Measurements from ENCODE around the gene CLPTM1L. TPM values are rescaled to one million over a fixed set of nuclear protein-coding genes. Genes with fewer than 3 reads are reported as not detected.

The CLPTM1L gene
- total RNA-seq, 1 donor from 2014 or later: 84.8 TPM

DNA sequence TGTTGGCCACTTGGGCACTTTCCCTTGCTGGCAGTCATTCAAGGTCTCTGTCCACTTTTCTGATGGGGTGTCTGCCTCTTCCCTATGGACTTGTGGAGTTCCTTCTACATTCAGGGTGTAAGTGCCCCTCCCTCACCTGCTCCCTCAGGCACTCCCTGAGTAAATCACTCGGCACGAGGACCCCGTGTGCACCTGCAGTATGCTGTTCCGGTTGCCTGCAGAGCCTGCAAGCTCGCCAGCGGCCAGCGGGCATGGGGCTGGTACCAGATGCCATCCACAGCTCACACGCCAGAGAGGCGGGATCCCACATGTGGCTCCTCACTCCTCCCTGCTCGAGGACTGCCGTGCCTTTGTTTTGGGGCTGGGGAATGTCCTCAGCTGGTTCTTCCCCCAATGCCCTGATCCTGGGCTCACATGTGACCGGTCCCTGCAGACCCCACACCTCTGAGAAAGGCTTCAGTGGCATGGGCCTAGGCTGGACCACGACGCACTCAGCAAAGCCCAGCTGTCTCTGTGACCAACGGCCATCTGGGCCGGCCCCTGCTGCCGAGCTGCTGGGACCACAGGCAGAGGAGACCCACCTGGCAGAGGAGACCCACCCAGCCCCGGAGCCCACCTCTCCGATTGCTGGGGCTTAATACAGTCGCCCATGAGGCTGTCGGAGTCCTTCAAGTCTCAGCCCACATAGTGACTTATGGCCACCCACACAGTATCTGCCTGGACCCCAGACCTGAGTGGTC is 46.1 kb upstream of the CLPTM1L start:
- Mint-ChIP-seq H3K27me3 (peaks cover 68% of the 10 kb centered on the region), H3K36me3 (peaks cover 4% of the 10 kb centered on the region), H3K9me3 (no peaks in the 10 kb centered on the region), H3K4me3 (no peak overlapping the region), H3K27ac (no peak overlapping the region), H3K4me1 (ENCODE audit: unreplicated experiment) (peaks cover 5% of the 10 kb centered on the region)
- no peak for DNase-seq (ENCODE audit: extremely low spot score, unreplicated experiment)
- TF ChIP-seq, protein P1, sequence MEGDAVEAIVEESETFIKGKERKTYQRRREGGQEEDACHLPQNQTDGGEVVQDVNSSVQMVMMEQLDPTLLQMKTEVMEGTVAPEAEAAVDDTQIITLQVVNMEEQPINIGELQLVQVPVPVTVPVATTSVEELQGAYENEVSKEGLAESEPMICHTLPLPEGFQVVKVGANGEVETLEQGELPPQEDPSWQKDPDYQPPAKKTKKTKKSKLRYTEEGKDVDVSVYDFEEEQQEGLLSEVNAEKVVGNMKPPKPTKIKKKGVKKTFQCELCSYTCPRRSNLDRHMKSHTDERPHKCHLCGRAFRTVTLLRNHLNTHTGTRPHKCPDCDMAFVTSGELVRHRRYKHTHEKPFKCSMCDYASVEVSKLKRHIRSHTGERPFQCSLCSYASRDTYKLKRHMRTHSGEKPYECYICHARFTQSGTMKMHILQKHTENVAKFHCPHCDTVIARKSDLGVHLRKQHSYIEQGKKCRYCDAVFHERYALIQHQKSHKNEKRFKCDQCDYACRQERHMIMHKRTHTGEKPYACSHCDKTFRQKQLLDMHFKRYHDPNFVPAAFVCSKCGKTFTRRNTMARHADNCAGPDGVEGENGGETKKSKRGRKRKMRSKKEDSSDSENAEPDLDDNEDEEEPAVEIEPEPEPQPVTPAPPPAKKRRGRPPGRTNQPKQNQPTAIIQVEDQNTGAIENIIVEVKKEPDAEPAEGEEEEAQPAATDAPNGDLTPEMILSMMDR (conservative IDR thresholded peaks at IDR 0.05): no peak

DNA sequence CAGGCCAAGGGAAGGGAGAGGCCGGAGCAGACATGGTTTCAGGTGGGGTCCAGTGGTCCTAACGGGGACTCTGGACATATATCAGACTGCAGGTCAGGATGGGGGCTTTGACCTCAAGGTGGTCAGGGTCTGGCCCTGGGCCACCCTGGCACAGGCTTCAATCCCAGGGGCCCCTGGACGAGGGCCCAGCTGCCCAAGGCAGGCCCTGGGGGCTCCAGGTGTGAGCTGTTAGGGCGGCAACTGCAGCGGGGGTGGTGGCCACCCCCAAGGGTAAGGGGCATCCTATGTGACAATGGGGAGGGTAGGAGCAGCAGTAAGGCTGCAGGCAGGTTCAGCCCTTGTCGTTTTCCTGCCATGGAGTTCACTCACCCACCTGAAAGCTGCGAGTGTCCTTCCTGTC is 45.4 kb upstream of the CLPTM1L start:
- TF ChIP-seq, protein P1 (conservative IDR thresholded peaks at IDR 0.05): no peak
- Mint-ChIP-seq H3K36me3 (peaks cover 4% of the 10 kb centered on the region), H3K4me1 (ENCODE audit: unreplicated experiment) (peaks cover 9% of the 10 kb centered on the region), H3K27me3 (peaks cover 67% of the 10 kb centered on the region), H3K27ac (no peak overlapping the region), H3K4me3 (no peak overlapping the region), H3K9me3 (no peaks in the 10 kb centered on the region)
- no peak for DNase-seq (ENCODE audit: extremely low spot score, unreplicated experiment)

DNA sequence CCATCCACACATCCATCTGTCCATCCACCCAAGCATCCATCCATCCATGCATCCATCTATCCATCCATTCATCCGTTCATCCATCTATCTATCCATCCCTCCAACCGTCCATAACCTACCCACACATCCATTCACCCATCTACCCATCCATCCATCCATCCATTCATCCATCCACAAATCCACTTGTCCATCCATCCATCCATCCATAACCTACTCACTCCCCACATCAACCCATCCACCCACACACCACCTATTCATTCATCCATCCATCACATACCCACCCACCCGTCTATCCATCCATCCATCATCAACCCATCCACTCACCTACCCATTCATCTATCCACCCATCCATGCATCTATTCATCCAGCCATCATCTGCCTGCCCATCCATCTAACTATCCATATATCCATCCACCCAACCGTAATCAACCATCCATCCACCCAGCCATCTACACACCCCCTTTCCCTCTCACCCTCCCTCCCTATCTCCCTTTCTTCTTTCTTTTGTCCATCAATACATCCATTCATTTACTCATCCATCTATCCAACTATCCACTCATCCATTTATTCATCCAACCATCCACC is 43.6 kb upstream of the CLPTM1L start:
- peak overlapping the region; percentile 30 for H3K4me3 Mint-ChIP-seq
- peaks cover 63% of the 10 kb centered on the region for H3K27me3 Mint-ChIP-seq
- TF ChIP-seq, protein P1 (conservative IDR thresholded peaks at IDR 0.05): no peak
- peak overlapping the region; percentile 4 for H3K27ac Mint-ChIP-seq
- peaks cover 15% of the 10 kb centered on the region for H3K4me1 Mint-ChIP-seq (ENCODE audit: unreplicated experiment)
- H3K36me3 Mint-ChIP-seq: peaks cover 4% of the 10 kb centered on the region
- H3K9me3 Mint-ChIP-seq: no peaks in the 10 kb centered on the region
- no peak for DNase-seq (ENCODE audit: extremely low spot score, unreplicated experiment)

DNA sequence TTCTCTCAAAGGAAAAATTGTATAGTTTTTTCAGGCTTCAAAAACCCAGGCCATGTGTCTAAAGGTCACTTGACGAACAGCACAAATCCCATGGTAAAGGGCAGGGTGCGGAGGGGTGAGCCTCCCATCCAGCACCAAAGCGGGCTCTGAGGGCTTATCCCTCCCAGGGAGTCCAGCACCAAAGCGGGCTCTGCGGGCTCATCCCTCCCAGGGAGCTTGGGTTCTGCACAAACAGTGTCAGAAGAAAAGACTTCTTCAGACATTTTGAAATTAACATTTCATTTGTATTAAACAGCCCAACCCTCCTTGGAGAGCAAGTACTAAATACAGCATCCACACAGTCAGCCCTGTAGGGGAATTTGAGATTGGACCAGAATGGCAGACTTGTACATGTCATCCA is 43.0 kb upstream of the CLPTM1L start:
- H3K4me1 Mint-ChIP-seq (ENCODE audit: unreplicated experiment): peaks cover 15% of the 10 kb centered on the region

DNA sequence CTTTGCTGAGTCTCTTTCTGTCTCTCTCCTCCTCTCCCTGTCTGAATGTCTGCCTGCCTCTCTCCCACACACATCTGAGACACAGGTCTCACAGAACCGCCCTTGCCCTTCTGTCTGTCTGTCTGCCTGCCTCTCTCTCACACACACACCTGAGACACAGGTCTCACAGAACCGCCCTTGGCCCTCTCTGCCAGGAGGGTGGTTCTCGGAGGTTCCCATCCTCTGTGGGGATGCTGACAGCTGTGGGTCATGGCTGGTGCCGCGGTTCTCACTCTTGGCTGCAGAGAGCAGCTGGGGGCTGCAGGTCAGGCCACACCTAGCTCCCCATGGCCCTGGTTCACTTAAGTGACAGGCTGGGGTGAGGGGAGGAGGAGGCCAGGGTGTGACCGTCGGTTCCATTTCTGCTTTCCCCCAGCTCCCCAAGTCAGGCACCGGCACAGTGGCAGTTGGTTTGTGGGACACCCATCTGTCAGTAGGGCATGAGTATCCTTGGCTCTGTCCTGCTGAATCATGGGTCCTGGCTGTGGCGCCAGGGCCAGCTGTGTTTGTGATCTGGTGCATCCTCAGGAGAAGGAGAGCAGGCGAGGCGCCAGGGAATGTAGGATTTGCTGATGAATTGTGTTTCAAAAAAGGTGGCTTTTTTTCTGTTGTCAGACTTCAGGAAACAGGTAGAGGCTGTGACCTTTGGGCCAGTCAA is 42.3 kb upstream of the CLPTM1L start:
- H3K36me3 Mint-ChIP-seq: peaks cover 4% of the 10 kb centered on the region
- H3K27ac Mint-ChIP-seq: peak overlapping the region; percentile 90
- H3K9me3 Mint-ChIP-seq: no peaks in the 10 kb centered on the region
- H3K4me1 Mint-ChIP-seq (ENCODE audit: unreplicated experiment): peaks cover 15% of the 10 kb centered on the region
- no peak for DNase-seq (ENCODE audit: extremely low spot score, unreplicated experiment)
- peaks cover 67% of the 10 kb centered on the region for H3K27me3 Mint-ChIP-seq
- TF ChIP-seq, protein P1 (conservative IDR thresholded peaks at IDR 0.05): no peak
- H3K4me3 Mint-ChIP-seq: peak overlapping the region; percentile 95

More for the DNA sequence above, 43.0 kb upstream of the CLPTM1L start:
- peaks cover 63% of the 10 kb centered on the region for H3K27me3 Mint-ChIP-seq
- H3K27ac Mint-ChIP-seq: no peak overlapping the region
- peak overlapping the region; percentile 45 for H3K4me3 Mint-ChIP-seq
- TF ChIP-seq, protein P1 (conservative IDR thresholded peaks at IDR 0.05): no peak
- no peaks in the 10 kb centered on the region for H3K9me3 Mint-ChIP-seq
- no peak for DNase-seq (ENCODE audit: extremely low spot score, unreplicated experiment)
- H3K36me3 Mint-ChIP-seq: peaks cover 4% of the 10 kb centered on the region

All from type B pancreatic cell (in vitro differentiated cells).